Upper lobe of left lung (tissue), 6 donors: ENCODE data around the gene DDX27. TPM values are rescaled to one million over a fixed set of nuclear protein-coding genes. Genes with fewer than 3 reads are reported as not detected.
A peak's percentile ranks its signal among the peaks of the same experiment; 100 is the strongest.
"Not testable (repeated sequence)": the region's sequence is repeated elsewhere in the genome, so short reads cannot be mapped to it uniquely, and the experiment has no call there.

ENCODE experiments used
- ATAC-seq, 2 donors: fragments of 200-7000 bp; cut with Tn5 transposase; one replicate each; pipeline ENCODE4 v1.9.1; 2022; ENCODE audit warnings: mild to moderate bottlenecking in 2 of 2, moderate library complexity in 2 of 2; ENCODE audit not compliant: low FRiP score in 2 of 2
- DNase-seq, 2 donors: peaks; one replicate each; pipeline ENCODE4 v3.0.0-alpha.2; 2019 to 2020
- H3K27ac ChIP-seq, 4 donors: fragments of 200-600 bp; sonication (generic); one replicate each; pipeline ENCODE4 v1.5.1; 2016 to 2019
- H3K27me3 ChIP-seq, 4 donors: fragments of 200-600 bp; sonication (generic); one replicate each; pipeline ENCODE4 v1.5.1; 2017 to 2019
- H3K36me3 ChIP-seq, 4 donors: fragments of 200-600 bp; sonication (generic); one replicate each; pipeline ENCODE4 v1.5.1; 2016 to 2019
- H3K4me1 ChIP-seq, 4 donors: fragments of 200-600 bp; sonication (generic); one replicate each; pipeline ENCODE4 v1.5.1; 2018 to 2019
- H3K4me3 ChIP-seq, 4 donors: fragments of 200-600 bp; sonication (generic); one replicate each; pipeline ENCODE4 v1.5.1; 2017 to 2019; ENCODE audit warnings: mild to moderate bottlenecking in 2 of 4, moderate library complexity in 1 of 4
- H3K9me3 ChIP-seq, 4 donors: fragments of 200-600 bp; sonication (generic); one replicate each; pipeline ENCODE4 v1.5.1; 2018 to 2019
- CTCF ChIP-seq, 6 experiments: fragments of 450-650 bp in 4 of 6; fragments of 200-600 bp in 2 of 6; sonication (generic) in 2 of 6; IDR thresholded peaks; one replicate each; pipeline ENCODE4 v1.5.1; 2016 to 2019; ENCODE audit warnings: antibody characterized with exemption in 6 of 6
- EP300 ChIP-seq, 4 donors: sonication (generic); formaldehyde crosslinking; IDR thresholded peaks; one replicate each; pipeline ENCODE4 v1.5.1; 2017; ENCODE audit warnings: antibody characterized with exemption in 4 of 4, control low read depth in 2 of 4
- POLR2A ChIP-seq, 4 donors: fragments of 450-650 bp; IDR thresholded peaks; one replicate each; pipeline ENCODE4 v1.5.1; 2016 to 2017; ENCODE audit warnings: antibody characterized with exemption in 4 of 4, mild to moderate bottlenecking in 2 of 4
- POLR2AphosphoS5 ChIP-seq, 2 donors: sonication (generic); formaldehyde crosslinking; IDR thresholded peaks; one replicate each; pipeline ENCODE4 v1.5.1; 2017; ENCODE audit warnings: antibody characterized with exemption in 2 of 2
- WGBS, 2 donors: methylation state at CpG; one replicate each; pipeline ENCODE4 v1.1.5; 2017 to 2018; 5-methylcytosine and 5-hydroxymethylcytosine counted together
- total RNA-seq, 6 donors: library from RNA; depleted of rRNA in 4 of 6; stranded (reverse); fragments of >200 nt in 4 of 6; gene quantifications; one replicate each; pipeline versions ENCODE4 v1.1.0 to v1.2.1, GENCODE V29; 2016 to 2021
- donor health status: DM: no; HTN: no; CAD: no; lungs with moderate emphysema.
- donor health status: DM: no; HTN: yes; CAD: no; lungs with severe emphysema.

Gene DDX27
- total RNA-seq, 6 donors from 2014 or later, result 26.7 to 43.0 (median 31.0) TPM

GRCh38 chr20:49172413-49172812, 46.8 kb upstream of the DDX27 start:
- no peak for DNase-seq
- no peaks in the 10 kb centered on the region for H3K27me3 ChIP-seq
- no peak for ATAC-seq
- H3K9me3 ChIP-seq, result no peaks in the 10 kb centered on the region
- peaks cover 0 to 36% (median 5%) of the 10 kb centered on the region in 4 donors for H3K36me3 ChIP-seq
- no peak overlapping the region for H3K27ac ChIP-seq
- H3K4me1 ChIP-seq, result peaks cover 9 to 21% (median 16%) of the 10 kb centered on the region in 4 donors
- 12 to 46% methylated on average over 1 of the region's 1 CpG for WGBS, 2 donors
- no peak for TF ChIP-seq POLR2AphosphoS5 (IDR thresholded peaks at IDR 0.05)
- no peak overlapping the region for H3K4me3 ChIP-seq

DNA sequence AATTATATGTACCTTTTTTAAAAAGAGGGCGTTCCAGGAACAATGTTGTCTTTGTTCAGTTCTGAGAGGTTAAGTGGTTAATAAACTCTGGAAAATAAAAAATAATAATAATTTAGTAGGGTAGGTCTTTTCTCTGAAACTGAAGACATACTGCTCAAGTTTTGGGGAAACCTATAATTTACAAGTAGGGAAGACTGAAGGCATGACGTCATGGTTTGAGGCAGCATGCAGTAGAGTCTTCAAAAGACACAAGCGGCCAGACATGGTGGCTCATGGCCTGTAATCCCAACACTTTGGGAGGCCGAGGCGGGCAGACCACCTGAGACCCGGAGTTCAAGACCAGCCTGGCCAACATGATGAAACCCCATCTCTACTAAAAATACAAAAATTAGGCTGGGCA, 45.0 kb upstream of the DDX27 start:
- ATAC-seq (no peak), DNase-seq (no peak)
- peaks cover 2 to 20% (median 6%) of the 10 kb centered on the region in 4 donors for H3K4me1 ChIP-seq
- TF ChIP-seq CTCF (IDR thresholded peaks at IDR 0.05) (no peak), POLR2AphosphoS5 (IDR thresholded peaks at IDR 0.05) (no peak), POLR2A (IDR thresholded peaks at IDR 0.05) (no peak), EP300 (IDR thresholded peaks at IDR 0.05) (no peak)
- H3K36me3 ChIP-seq, result peaks cover 0 to 47% (median 8%) of the 10 kb centered on the region in 4 donors
- H3K4me3 ChIP-seq, result no peak overlapping the region
- H3K27ac ChIP-seq, result no peak overlapping the region
- no peaks in the 10 kb centered on the region for H3K9me3 ChIP-seq
- no peaks in the 10 kb centered on the region for H3K27me3 ChIP-seq
- 93 to 98% methylated on average over 6 of the region's 6 CpGs for WGBS, 2 donors

GRCh38 chr20:49179368-49180277, 39.6 kb upstream of the DDX27 start:
- Histone ChIP-seq H3K4me3 (no peak overlapping the region), H3K27ac (peak overlapping the region in 3 of 4 donors; percentile 48 to 59 (median 49)), H3K36me3 (peaks cover 0 to 15% (median 3%) of the 10 kb centered on the region in 4 donors), H3K27me3 (no peaks in the 10 kb centered on the region), H3K4me1 (peaks cover 22 to 55% (median 30%) of the 10 kb centered on the region in 4 donors), H3K9me3 (no peaks in the 10 kb centered on the region)
- WGBS, 2 donors, result 10 to 13% methylated on average over 1 of the region's 1 CpG
- ATAC-seq (no peak), DNase-seq (no peak)
- TF ChIP-seq POLR2AphosphoS5 (IDR thresholded peaks at IDR 0.05) (no peak), EP300 (IDR thresholded peaks at IDR 0.05) (no peak), CTCF (IDR thresholded peaks at IDR 0.05) (no peak), POLR2A (IDR thresholded peaks at IDR 0.05) (no peak)

- TF ChIP-seq POLR2A (IDR thresholded peaks at IDR 0.05), result no peak
- 93 to 94% methylated on average over 8 of the region's 8 CpGs for WGBS, 2 donors
- Histone ChIP-seq H3K9me3 (no peaks in the 10 kb centered on the region), H3K27ac (no peak overlapping the region), H3K36me3 (peaks cover 0 to 15% (median 3%) of the 10 kb centered on the region in 4 donors), H3K4me1 (peaks cover 32 to 66% (median 45%) of the 10 kb centered on the region in 4 donors), H3K27me3 (no peaks in the 10 kb centered on the region), H3K4me3 (no peak overlapping the region)
- ATAC-seq (no peak), DNase-seq (no peak)
These were observed 37.8 kb upstream of the DDX27 start for GRCh38 chr20:49181265-49181877.

DNA sequence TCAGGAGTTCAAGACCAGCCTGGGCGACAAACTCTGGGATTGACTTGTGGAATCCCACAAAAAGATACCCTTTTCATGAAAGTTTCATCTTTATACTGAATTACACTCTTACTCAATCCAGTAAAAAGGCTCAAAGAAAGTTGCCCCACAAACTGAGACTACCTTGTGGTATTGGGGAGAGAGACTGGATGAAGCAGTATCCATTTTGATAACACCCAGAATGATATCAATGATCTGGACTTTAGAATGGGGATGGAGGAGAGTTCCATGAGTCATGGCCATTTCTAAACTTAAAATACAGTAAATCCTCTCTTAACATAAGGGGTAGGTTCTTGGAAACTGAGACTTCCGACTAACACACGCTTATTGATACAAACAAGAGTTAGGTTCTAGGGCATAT, 35.8 kb upstream of the DDX27 start:
- no peaks in the 10 kb centered on the region for H3K9me3 ChIP-seq
- no peak overlapping the region for H3K4me3 ChIP-seq
- no peaks in the 10 kb centered on the region for H3K27me3 ChIP-seq
- peaks cover 0 to 1% (median under 1%) of the 10 kb centered on the region in 4 donors for H3K36me3 ChIP-seq
- no peak for ATAC-seq
- DNase-seq, result no peak
- peaks cover 38 to 61% (median 47%) of the 10 kb centered on the region in 4 donors for H3K4me1 ChIP-seq
- 95 to 98% methylated on average over 3 of the region's 3 CpGs for WGBS, 2 donors
- H3K27ac ChIP-seq, result no peak overlapping the region
- TF ChIP-seq CTCF (IDR thresholded peaks at IDR 0.05) (no peak), POLR2AphosphoS5 (IDR thresholded peaks at IDR 0.05) (no peak), POLR2A (IDR thresholded peaks at IDR 0.05) (no peak), EP300 (IDR thresholded peaks at IDR 0.05) (no peak)

DNA sequence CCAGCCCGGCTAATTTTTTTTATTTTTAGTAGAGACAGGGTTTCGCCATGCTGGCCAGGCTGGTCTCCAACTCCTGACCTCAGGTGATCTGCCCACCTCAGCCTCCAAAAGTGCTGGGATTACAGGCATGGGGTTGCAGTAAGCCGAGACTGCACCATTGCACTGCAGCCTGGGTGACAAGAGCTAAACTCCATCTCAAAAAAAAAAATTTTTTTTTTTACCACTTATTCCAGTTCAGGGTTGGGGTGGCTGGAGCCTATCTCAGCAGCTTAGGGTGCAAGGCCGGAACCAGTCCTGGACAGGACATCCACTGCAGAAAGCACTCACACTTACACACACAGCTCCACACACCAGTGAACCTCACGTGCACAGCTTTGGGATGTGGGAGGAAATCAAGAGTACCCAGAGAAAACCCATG, 35.1 kb upstream of the DDX27 start:
- not testable (repeated sequence) for H3K27me3 ChIP-seq, ATAC-seq, H3K9me3 ChIP-seq, H3K4me3 ChIP-seq, H3K36me3 ChIP-seq, DNase-seq, H3K27ac ChIP-seq
- peaks cover 38 to 59% (median 45%) of the 10 kb centered on the region in 4 donors for H3K4me1 ChIP-seq
- WGBS, 2 donors, result 84 to 88% methylated on average over 5 of the region's 5 CpGs
